NCI-H1417 treated with DMSO at 0.1 percent for 48 hours (cell line): Measurements from ENCODE around the gene MPDU1.

Source experiments
- DNase-seq: peaks from one replicate; lab custom pipeline; 2025; lab: John Stamatoyannopoulos, UW

Gene MPDU1

GRCh38 chr17:7560172-7561027 lies 23.3 kb upstream of the MPDU1 start:
- no peak for DNase-seq

GRCh38 chr17:7561028-7561575 lies 22.6 kb upstream of the MPDU1 start:
- DNase-seq = peak; percentile 5

GRCh38 chr17:7561589-7562207 lies 22.0 kb upstream of the MPDU1 start, which contains the start of gene SENP3:
Gene SENP3 (plus strand): TSS chr17:7561919. CDS start chr17:7563077, 1,158 bp downstream.
- no peak for DNase-seq

- no peak for DNase-seq
Observed at GRCh38 chr17:7562208-7562605, 21.4 kb upstream of the MPDU1 start.

- no peak for DNase-seq
Observed at GRCh38 chr17:7563115-7563869, 20.4 kb upstream of the MPDU1 start.

- DNase-seq = no peak
Observed at GRCh38 chr17:7569571-7569970, 14.1 kb upstream of the MPDU1 start.

- no peak for DNase-seq
Observed at GRCh38 chr17:7570351-7570750, 13.3 kb upstream of the MPDU1 start.

- no peak for DNase-seq
Observed at GRCh38 chr17:7572338-7572587, 11.4 kb upstream of the MPDU1 start.

GRCh38 chr17:7572588-7573323 lies 10.9 kb upstream of the MPDU1 start:
- DNase-seq = peak; percentile 85

- DNase-seq = peak; percentile 23
Observed at GRCh38 chr17:7573324-7574080, 10.2 kb upstream of the MPDU1 start.

GRCh38 chr17:7574176-7574953 lies 9.3 kb upstream of the MPDU1 start:
- no peak for DNase-seq

GRCh38 chr17:7575481-7575883 lies 8.2 kb upstream of the MPDU1 start:
- no peak for DNase-seq

- DNase-seq = no peak
Observed at GRCh38 chr17:7575959-7576358, 7.7 kb upstream of the MPDU1 start.

GRCh38 chr17:7576432-7576937 lies 7.2 kb upstream of the MPDU1 start:
- no peak for DNase-seq

GRCh38 chr17:7577327-7578199 lies 6.1 kb upstream of the MPDU1 start:
- DNase-seq = no peak

- DNase-seq = no peak
Observed at GRCh38 chr17:7579001-7579833, 4.4 kb upstream of the MPDU1 start, which contains the start of gene CD68. Gene CD68 (plus strand): TSS chr17:7579638. CDS start chr17:7579678, 40 bp downstream.

- DNase-seq = no peak
Observed at GRCh38 chr17:7579834-7580603, 3.6 kb upstream of the MPDU1 start.
